ENCODE results near the gene ALX4. TPM values are rescaled to one million over a fixed set of nuclear protein-coding genes. Genes with fewer than 3 reads are reported as not detected.

ALX4 gene
- polyA plus RNA-seq, 3 donors = not detected

- H3K27me3 Mint-ChIP-seq (ENCODE audit: low read depth in 3 of 3) = no peaks in the 10 kb centered on the region
- H3K4me1 Mint-ChIP-seq = peaks cover 2% of the 10 kb centered on the region
- H3K4me1 ChIP-seq (ENCODE audit: control insufficient read depth in 1 of 2, insufficient read depth in 2 of 2, low read length in 2 of 2) = no peaks in the 10 kb centered on the region
- no peak for DNase-seq
- H2AFZ ChIP-seq (ENCODE audit: insufficient read depth, low read depth, low read length, poor library complexity, severe bottlenecking) = no peak overlapping the region
- H3K4me3 Mint-ChIP-seq = no peak overlapping the region
- no peak overlapping the region for H3K4me2 ChIP-seq (replicated peaks; ENCODE audit: extremely low read depth, low read length, poor library complexity, severe bottlenecking)
- no peaks in the 10 kb centered on the region for H3K9me3 ChIP-seq (replicated peaks in 1 of 2; ENCODE audit: control insufficient read depth in 1 of 2, insufficient read depth in 1 of 2, low read length in 2 of 2)
- no peak overlapping the region for H3K9ac ChIP-seq (ENCODE audit: insufficient read depth, low read length, poor library complexity, severe bottlenecking)
- TF ChIP-seq, protein P1, sequence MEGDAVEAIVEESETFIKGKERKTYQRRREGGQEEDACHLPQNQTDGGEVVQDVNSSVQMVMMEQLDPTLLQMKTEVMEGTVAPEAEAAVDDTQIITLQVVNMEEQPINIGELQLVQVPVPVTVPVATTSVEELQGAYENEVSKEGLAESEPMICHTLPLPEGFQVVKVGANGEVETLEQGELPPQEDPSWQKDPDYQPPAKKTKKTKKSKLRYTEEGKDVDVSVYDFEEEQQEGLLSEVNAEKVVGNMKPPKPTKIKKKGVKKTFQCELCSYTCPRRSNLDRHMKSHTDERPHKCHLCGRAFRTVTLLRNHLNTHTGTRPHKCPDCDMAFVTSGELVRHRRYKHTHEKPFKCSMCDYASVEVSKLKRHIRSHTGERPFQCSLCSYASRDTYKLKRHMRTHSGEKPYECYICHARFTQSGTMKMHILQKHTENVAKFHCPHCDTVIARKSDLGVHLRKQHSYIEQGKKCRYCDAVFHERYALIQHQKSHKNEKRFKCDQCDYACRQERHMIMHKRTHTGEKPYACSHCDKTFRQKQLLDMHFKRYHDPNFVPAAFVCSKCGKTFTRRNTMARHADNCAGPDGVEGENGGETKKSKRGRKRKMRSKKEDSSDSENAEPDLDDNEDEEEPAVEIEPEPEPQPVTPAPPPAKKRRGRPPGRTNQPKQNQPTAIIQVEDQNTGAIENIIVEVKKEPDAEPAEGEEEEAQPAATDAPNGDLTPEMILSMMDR (IDR thresholded peaks at IDR 0.05) = no peak
- no peak overlapping the region for H3K4me3 ChIP-seq (replicated peaks in 1 of 3; ENCODE audit: low read depth in 2 of 3, low read length in 3 of 3)
- H3K27ac ChIP-seq (ENCODE audit: low read depth in 1 of 2, low read length in 2 of 2) = no peak overlapping the region
- H3K9me3 Mint-ChIP-seq = no peaks in the 10 kb centered on the region
- peaks cover 6 to 16% of the 10 kb centered on the region in 2 donors for H3K36me3 Mint-ChIP-seq
- H3K36me3 ChIP-seq (replicated peaks in 1 of 2; ENCODE audit: control insufficient read depth in 1 of 2, insufficient read depth in 2 of 2, low read length in 2 of 2) = no peaks in the 10 kb centered on the region
- no peak overlapping the region for H3K27ac Mint-ChIP-seq
- no peaks in the 10 kb centered on the region for H3K27me3 ChIP-seq (ENCODE audit: control insufficient read depth in 2 of 2, insufficient read depth in 2 of 2, low read length in 2 of 2)
- no peaks in the 10 kb centered on the region for H4K20me1 ChIP-seq (ENCODE audit: insufficient read depth, low read length)
- intact Hi-C loops (cut with micrococcal nuclease) = no loop called here
- H3K79me2 ChIP-seq (ENCODE audit: insufficient read depth, low read length) = no peaks in the 10 kb centered on the region
Observed at GRCh38 chr11:44223238-44223637, 86.7 kb downstream of the ALX4 start.

GRCh38 chr11:44221992-44222391 is 87.9 kb downstream of the ALX4 start:
- Histone ChIP-seq H3K4me2 (replicated peaks; ENCODE audit: extremely low read depth, low read length, poor library complexity, severe bottlenecking) (no peak overlapping the region), H2AFZ (ENCODE audit: insufficient read depth, low read depth, low read length, poor library complexity, severe bottlenecking) (no peak overlapping the region), H3K27ac (ENCODE audit: low read depth in 1 of 2, low read length in 2 of 2) (no peak overlapping the region), H3K4me3 (replicated peaks in 1 of 3; ENCODE audit: low read depth in 2 of 3, low read length in 3 of 3) (no peak overlapping the region), H4K20me1 (ENCODE audit: insufficient read depth, low read length) (no peaks in the 10 kb centered on the region), H3K4me1 (ENCODE audit: control insufficient read depth in 1 of 2, insufficient read depth in 2 of 2, low read length in 2 of 2) (no peaks in the 10 kb centered on the region), H3K9me3 (replicated peaks in 1 of 2; ENCODE audit: control insufficient read depth in 1 of 2, insufficient read depth in 1 of 2, low read length in 2 of 2) (no peaks in the 10 kb centered on the region), H3K27me3 (ENCODE audit: control insufficient read depth in 2 of 2, insufficient read depth in 2 of 2, low read length in 2 of 2) (no peaks in the 10 kb centered on the region), H3K36me3 (replicated peaks in 1 of 2; ENCODE audit: control insufficient read depth in 1 of 2, insufficient read depth in 2 of 2, low read length in 2 of 2) (no peaks in the 10 kb centered on the region), H3K9ac (ENCODE audit: insufficient read depth, low read length, poor library complexity, severe bottlenecking) (no peak overlapping the region), H3K79me2 (ENCODE audit: insufficient read depth, low read length) (no peaks in the 10 kb centered on the region)
- DNase-seq = no peak
- H3K4me1 Mint-ChIP-seq = peaks cover 2% of the 10 kb centered on the region
- TF ChIP-seq, protein P1 (IDR thresholded peaks at IDR 0.05) = no peak
- H3K9me3 Mint-ChIP-seq = no peaks in the 10 kb centered on the region
- peaks cover 6 to 18% of the 10 kb centered on the region in 2 donors for H3K36me3 Mint-ChIP-seq
- no peaks in the 10 kb centered on the region for H3K27me3 Mint-ChIP-seq (ENCODE audit: low read depth in 3 of 3)
- no peak overlapping the region for H3K4me3 Mint-ChIP-seq
- no CpG with 5 or more reads among the region's 2 CpGs for WGBS (ENCODE audit: insufficient coverage)
- intact Hi-C loops (cut with micrococcal nuclease) = no loop called here
- no peak overlapping the region for H3K27ac Mint-ChIP-seq

All from CD14-positive monocyte (primary cell).